H54 (cell line): ENCODE measurements around the gene PRKCA.

Source experiments
- DNase-seq: peaks from one replicate; pipeline ENCODE4 v3.0.0; 2011; ENCODE audit warnings: low spot score, mixed read lengths; ENCODE audit not compliant: insufficient read length
- FAIRE-seq: peaks from 3 replicates; lab custom pipeline; 2011; peaks lifted over from hg19 to GRCh38; lab: Jason Lieb, UNC
- POLR2A ChIP-seq: IDR thresholded peaks from 2 replicates; pipeline ENCODE4 v1.6.1; 2011; ENCODE audit warnings: low read depth, mild to moderate bottlenecking, low read length

PRKCA gene

GRCh38 chr17:66422186-66422585 is 119.8 kb downstream of the PRKCA start:
- DNase-seq: no peak
- no peak for FAIRE-seq
- TF ChIP-seq POLR2A: no peak

GRCh38 chr17:66423056-66423955 is 120.9 kb downstream of the PRKCA start:
- no peak for TF ChIP-seq POLR2A
- DNase-seq: no peak
- no peak for FAIRE-seq

GRCh38 chr17:66425756-66426396 is 123.5 kb downstream of the PRKCA start:
- FAIRE-seq (no peak), DNase-seq (no peak)
- no peak for TF ChIP-seq POLR2A

- FAIRE-seq: no peak
- no peak for TF ChIP-seq POLR2A
- no peak for DNase-seq
These were observed 124.1 kb downstream of the PRKCA start for GRCh38 chr17:66426397-66427033.

GRCh38 chr17:66427134-66427533 is 124.7 kb downstream of the PRKCA start:
- TF ChIP-seq POLR2A: no peak
- FAIRE-seq (no peak), DNase-seq (no peak)

- DNase-seq: no peak
- no peak for TF ChIP-seq POLR2A
- no peak for FAIRE-seq
These were observed 127.3 kb downstream of the PRKCA start for GRCh38 chr17:66429680-66430079.

- FAIRE-seq (no peak), DNase-seq (no peak)
- no peak for TF ChIP-seq POLR2A
These were observed 128.7 kb downstream of the PRKCA start for GRCh38 chr17:66430846-66431795.

- peak; percentile 87 for DNase-seq
- no peak for TF ChIP-seq POLR2A
- FAIRE-seq: peak; percentile 82
These were observed 129.5 kb downstream of the PRKCA start for GRCh38 chr17:66431910-66432309.

- FAIRE-seq: no peak
These were observed 130.1 kb downstream of the PRKCA start for GRCh38 chr17:66432411-66432957.

GRCh38 chr17:66432996-66433551 is 130.7 kb downstream of the PRKCA start:
- TF ChIP-seq POLR2A: no peak
- DNase-seq (no peak), FAIRE-seq (no peak)

More at GRCh38 chr17:66432411-66432957, 130.1 kb downstream of the PRKCA start:
- TF ChIP-seq POLR2A: no peak
- DNase-seq: no peak

GRCh38 chr17:66435182-66435581 is 132.8 kb downstream of the PRKCA start:
- FAIRE-seq: no peak
- TF ChIP-seq POLR2A: no peak
- no peak for DNase-seq

GRCh38 chr17:66436631-66437030 is 134.2 kb downstream of the PRKCA start:
- TF ChIP-seq POLR2A: no peak
- DNase-seq: no peak
- no peak for FAIRE-seq

GRCh38 chr17:66437476-66438026 is 135.1 kb downstream of the PRKCA start:
- DNase-seq (no peak), FAIRE-seq (no peak)

More at GRCh38 chr17:66437476-66438026, 135.1 kb downstream of the PRKCA start:
- TF ChIP-seq POLR2A: no peak
